K562 (cell line): ENCODE data around the gene ETS1.

ENCODE experiments used
- CTCF ChIP-seq, 3 experiments: IDR thresholded peaks in 2 of 3; conservative IDR thresholded peaks in 1 of 3; 2 replicates each; pipeline ENCODE4 v1.5.1; 2011 to 2012; ENCODE audit warnings: low read length in 3 of 3, mild to moderate bottlenecking in 3 of 3, control low read depth in 2 of 3, improper control_type of control experiment in 1 of 3, inconsistent platforms in 1 of 3, low read depth in 1 of 3, mixed read lengths in 1 of 3, moderate library complexity in 1 of 3; ENCODE audit not compliant: insufficient read depth in 2 of 3
- SNRNP70 ChIP-seq: fragments of 200-400 bp; formaldehyde crosslinking; optimal IDR thresholded peaks from 2 replicates; pipeline ENCODE3; 2017; ENCODE audit warnings: low read depth, low read length
- TCF3 ChIP-seq: sonication (generic); formaldehyde crosslinking; IDR thresholded peaks from 2 replicates; pipeline ENCODE4 v1.4.0; 2020; ENCODE audit warnings: mild to moderate bottlenecking, missing genetic modification reagents
- ZZZ3 ChIP-seq: fragments of 450-650 bp; IDR thresholded peaks from 2 replicates; pipeline ENCODE4 v1.6.1; 2016; ENCODE audit warnings: antibody characterized with exemption, mild to moderate bottlenecking, moderate library complexity

DNA sequence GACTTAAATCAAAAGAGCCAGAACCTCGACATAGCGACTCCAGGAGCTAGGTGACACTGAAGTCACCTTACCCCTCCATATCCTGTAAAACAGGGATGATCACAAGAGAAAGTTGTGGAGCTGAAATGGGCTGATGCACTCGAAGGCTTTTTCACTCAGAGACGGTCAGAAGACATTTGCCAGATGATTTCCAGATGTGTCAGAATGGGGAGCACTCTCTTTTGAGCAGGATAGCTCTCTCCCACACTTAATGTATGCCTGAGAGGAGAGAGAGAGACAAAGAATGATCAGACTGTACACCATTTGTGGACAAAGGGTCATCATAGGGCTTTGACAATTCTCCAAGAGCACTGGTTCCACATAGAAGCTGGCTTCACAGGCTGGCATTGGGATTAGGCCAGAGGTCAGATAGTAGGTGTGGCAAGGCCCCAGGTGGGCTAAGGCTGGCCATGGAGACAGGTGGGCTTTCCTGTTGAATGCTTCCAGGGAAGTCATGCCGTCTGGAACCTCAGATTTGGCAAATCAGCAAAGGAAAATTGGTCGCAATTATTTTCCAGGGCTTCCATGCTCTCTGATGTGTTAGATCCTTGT is 42.3 kb upstream of the ETS1 start:
- TF ChIP-seq SNRNP70 (no peak), CTCF (IDR thresholded peaks at IDR 0.05 in 2 of 3, conservative IDR thresholded peaks at IDR 0.05 in 1 of 3; ENCODE audit: insufficient read depth in 2 of 3, low read depth in 1 of 3, low read length in 3 of 3) (no peak), ZZZ3 (no peak), TCF3 (no peak)
